Fibroblast of skin of left quadriceps (primary cell): Measurements from ENCODE around the gene ACSF2.
A peak's percentile ranks its signal among the peaks of the same experiment; 100 is the strongest.

Experiments
- DNase-seq, 2 experiments: peaks; one replicate each; pipeline ENCODE4 v3.0.0-alpha.2; 2013; ENCODE audit warnings: low read depth in 2 of 2

The ACSF2 gene

DNA sequence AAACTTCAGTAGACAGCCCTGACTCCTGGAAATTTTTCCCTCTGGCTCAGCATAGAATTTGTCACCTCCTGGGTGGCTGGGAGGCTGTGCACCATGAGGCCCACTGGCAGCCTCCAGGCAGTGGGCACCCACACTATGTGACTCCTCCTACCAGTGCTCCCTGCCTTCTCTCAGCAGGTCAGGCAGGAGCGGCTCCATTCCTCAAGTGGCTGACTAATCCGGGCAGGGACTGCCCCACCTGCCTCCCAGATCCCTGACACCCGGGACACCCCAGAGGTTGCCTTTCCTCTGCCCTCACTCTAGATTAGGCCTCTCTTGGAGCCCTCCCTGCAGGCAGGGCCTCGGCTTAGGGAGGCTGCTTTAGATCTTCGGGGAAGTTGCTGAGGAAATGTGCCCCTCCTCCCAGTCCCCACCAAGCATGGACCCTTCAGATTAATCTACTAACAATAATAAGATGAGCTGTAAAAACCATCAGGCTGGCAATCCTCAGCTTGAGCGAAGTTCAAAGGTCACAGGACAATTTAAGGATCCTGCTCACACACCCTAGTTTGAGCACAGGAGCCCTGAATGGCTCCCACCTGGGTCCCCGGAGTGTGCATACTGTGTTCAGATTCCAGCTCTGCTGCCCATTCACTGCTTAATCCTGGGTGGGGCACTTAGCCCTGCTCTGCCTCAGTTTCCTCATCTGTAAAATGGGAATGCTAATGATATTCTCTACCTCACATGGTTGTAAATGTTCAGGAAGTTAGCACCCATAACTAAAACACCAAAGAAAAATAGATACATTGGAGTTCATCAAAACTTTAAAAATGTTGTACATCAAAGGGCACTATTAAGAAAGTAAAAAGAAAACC, 72.2 kb downstream of the ACSF2 start:
- no peak for DNase-seq

- DNase-seq = no peak
Observed at GRCh38 chr17:50499270-50499669, 73.3 kb downstream of the ACSF2 start.

DNA sequence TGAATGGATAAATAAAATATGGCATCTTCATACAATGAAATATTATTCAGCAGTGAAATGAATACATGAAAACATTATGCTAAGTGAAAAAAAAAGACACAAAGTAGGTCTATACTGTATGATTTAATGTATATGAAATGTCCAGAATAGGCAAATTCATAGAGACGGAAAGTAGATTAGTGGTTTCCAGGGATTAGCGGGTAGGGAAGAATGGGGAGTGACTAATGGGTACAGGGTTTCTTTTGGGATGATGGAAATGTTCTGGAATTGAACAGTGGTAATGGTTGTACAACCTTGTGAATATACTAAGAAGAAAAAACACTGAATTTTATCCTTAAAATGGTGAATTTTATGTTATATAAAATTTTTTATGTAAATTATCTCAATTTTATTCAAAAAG, 73.7 kb downstream of the ACSF2 start:
- no peak for DNase-seq

DNA sequence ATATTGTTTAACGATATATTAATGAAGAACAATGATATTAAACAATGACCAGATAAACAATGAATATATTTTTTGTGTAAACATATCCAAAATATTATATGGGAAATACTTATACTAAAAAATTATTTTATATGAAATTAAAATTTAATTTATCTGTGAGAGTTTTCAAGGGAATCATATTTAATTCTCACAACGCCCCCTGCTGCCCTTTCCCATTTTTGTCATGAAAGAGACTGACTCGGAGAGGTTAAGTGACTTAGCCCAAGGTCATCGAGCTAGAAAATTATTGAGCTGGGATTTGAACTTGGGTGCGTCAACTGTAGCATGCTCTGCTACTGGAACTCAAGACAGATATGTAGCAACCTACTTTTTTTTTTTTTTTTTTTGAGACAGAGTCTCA, 75.0 kb downstream of the ACSF2 start:
- DNase-seq = no peak

GRCh38 chr17:50502301-50502990, 76.4 kb downstream of the ACSF2 start:
- DNase-seq = no peak

DNA sequence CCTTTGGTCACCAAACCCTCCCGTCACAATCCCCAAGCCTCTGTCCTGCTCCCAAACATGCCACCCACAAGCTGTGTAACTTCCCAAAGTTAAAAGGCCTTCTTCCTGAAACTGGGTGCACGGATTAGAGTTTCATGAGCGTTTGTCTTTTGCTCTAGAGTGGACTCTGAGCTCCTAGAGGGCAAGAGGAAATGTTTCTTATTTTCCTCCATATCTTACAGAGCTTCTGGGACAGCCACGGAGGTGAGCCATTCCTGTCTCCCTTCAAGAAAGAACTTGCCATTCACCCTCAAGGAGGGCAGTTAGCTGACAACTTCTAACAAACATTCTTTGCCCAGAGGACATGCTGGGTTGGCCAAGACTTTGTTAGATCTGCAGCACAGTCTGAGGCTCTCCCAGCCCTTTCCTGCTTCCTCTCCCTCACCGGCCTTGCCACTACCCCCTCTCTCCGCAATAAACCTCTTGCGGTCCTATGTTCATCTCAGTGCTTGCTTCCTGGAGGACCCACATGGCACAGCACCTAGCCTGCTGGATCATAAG, 79.6 kb downstream of the ACSF2 start:
- no peak for DNase-seq

- DNase-seq = no peak
Observed at GRCh38 chr17:50506298-50506697, 80.3 kb downstream of the ACSF2 start.

GRCh38 chr17:50507871-50508572, 82.0 kb downstream of the ACSF2 start, which contains the start of gene MYCBPAP:
TSS of gene MYCBPAP (plus strand) at chr17:50508439. CDS start at chr17:50508675, 236 bp downstream.
- peak; percentile 59 to 65 for DNase-seq

DNA sequence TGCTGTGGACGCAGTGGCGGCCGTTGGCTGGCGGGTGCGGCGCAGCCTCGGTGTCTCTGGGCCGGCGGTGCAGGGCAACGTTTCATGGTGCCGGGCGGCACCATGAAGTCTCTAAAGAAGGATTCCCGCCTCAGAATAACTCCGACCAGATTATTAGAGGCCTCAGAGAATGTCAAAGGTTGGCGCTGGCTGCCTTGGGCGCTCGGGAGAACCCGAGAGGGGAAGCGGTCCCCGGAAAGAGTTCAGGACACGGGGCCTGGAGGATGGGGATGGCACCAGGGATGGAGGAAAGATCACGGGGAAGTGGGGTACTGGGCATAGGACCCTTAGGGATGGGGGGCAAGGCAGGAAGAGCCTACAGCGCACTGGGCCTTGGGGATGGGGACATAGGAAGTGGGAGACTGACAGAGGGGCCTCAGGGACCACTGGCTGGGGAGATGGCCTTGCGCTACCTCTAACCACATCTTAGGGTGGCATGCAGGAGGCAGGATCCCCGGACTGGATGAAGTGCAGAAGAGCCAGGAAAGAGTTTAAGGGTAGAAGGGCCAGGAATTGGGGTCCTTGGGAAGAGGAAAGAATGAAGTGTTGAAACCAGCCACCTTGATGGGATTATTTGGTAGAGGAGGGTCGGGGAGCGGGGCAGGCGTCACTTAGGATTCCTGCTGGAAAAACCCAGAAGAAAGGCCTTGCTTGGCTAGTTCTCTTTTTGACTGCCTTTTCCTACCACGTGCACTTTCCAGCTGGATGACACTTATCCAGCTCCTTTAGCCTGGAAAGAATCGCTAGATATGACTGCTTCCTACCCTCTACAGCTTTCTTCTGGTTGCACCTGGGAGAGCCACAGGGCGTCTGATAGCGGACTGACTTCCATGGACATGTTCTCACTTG, 82.8 kb downstream of the ACSF2 start:
- no peak for DNase-seq

- DNase-seq = no peak
Observed at GRCh38 chr17:50511058-50511457, 85.0 kb downstream of the ACSF2 start.

- no peak for DNase-seq
Observed at GRCh38 chr17:50513495-50513894, 87.5 kb downstream of the ACSF2 start.

GRCh38 chr17:50514388-50514787, 88.4 kb downstream of the ACSF2 start:
- no peak for DNase-seq

GRCh38 chr17:50514936-50515702, 89.1 kb downstream of the ACSF2 start:
- no peak for DNase-seq

- no peak for DNase-seq
Observed at GRCh38 chr17:50517011-50517410, 91.0 kb downstream of the ACSF2 start.

DNA sequence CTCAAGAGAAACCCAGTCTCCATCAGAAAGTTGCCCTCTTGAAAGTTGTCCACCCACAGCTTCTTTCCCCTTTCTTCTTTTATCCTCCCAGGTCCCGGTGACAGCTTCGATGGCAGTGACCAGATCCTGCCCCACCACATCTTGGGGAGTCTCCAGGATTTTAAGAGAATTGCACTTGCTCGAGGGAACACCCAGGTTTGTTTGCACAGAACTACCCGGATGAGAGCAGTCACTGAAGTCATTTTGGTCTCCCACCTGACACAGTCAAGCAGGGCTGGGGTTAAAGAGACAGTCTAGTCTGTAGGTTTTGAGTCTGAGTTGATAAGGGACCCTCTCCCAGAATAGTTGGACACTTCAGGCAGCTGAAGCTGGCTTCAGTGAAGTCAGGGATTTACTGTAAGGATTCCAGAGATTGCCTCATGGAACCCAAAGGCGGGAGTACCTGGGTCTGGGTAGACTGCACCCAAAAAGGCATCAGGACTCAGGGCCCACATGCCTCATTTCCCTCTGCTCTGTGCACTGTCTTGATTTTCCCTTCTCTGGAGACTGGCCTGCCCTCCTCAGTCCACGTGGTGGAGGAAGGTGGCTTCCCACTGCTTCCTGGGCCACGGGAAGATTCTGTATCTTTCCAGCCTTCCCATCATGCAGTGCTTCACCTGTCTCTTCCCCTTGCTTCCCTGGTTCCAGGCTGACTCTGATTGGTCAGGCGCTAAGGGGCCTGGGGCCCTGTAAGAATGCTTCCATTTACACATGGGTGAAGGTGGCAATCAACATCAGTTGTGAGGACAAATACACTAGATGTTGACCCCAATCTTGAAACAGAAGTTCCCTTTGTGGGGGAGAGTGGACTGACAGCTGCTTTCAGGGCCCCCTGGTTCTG, 91.7 kb downstream of the ACSF2 start:
- DNase-seq = no peak

DNA sequence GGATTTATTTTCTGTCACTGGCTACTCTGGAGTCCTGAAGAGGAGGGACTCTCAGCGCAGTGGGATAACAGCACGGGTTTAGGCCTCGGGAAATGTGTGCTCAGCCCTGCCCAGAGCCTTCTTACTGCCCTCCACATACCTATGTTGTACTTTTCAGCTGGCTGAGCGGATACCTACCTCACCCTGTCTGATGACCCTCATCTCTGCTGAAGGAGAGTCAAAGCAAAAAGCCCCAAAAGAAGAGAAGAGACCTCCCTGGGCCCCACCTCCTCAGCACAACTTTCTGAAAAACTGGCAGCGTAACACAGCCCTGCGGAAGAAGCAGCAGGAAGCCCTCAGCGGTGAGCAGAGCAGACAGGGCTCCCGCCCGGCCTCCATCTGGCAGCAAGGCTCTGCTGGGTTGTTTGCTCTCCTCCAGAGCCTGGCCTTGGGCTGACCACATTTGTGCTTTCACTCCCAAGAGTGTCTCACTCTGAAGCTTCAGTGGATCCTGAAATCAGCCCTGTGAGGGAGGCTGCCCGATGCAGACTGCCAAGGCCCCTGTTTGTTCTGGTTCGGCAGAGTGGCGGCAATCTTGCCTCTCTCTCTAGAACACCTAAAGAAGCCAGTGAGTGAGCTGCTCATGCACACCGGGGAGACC, 92.5 kb downstream of the ACSF2 start:
- no peak for DNase-seq

- DNase-seq = no peak
Observed at GRCh38 chr17:50519141-50519834, 93.3 kb downstream of the ACSF2 start.

GRCh38 chr17:50520483-50520882, 94.5 kb downstream of the ACSF2 start:
- DNase-seq = no peak
